Mucosa of stomach (tissue), 1 donor: Measurements from ENCODE around the gene DMWD.

Source experiments
- H3K27me3 ChIP-seq: one replicate; pipeline ENCODE4 v1.7.0; 2013; ENCODE audit warnings: mild to moderate bottlenecking, low read length; ENCODE audit not compliant: control insufficient read depth, insufficient read depth
- H3K36me3 ChIP-seq: one replicate; pipeline ENCODE4 v1.7.0; 2013; ENCODE audit warnings: low read length; ENCODE audit not compliant: control insufficient read depth, insufficient read depth
- H3K4me1 ChIP-seq: one replicate; pipeline ENCODE4 v1.7.0; 2013; ENCODE audit warnings: mild to moderate bottlenecking, low read length; ENCODE audit not compliant: control insufficient read depth, insufficient read depth
- H3K4me3 ChIP-seq: one replicate; pipeline ENCODE4 v1.7.0; 2013; ENCODE audit warnings: low read length
- H3K9ac ChIP-seq: one replicate; pipeline ENCODE4 v1.7.0; 2013; ENCODE audit warnings: mild to moderate bottlenecking, low read length, moderate library complexity
- H3K9me3 ChIP-seq: one replicate; pipeline ENCODE4 v1.7.0; 2013; ENCODE audit warnings: mild to moderate bottlenecking, low read length, moderate library complexity; ENCODE audit not compliant: control insufficient read depth
- donor health status: Pancreatic carcinoma.

Gene DMWD

DNA sequence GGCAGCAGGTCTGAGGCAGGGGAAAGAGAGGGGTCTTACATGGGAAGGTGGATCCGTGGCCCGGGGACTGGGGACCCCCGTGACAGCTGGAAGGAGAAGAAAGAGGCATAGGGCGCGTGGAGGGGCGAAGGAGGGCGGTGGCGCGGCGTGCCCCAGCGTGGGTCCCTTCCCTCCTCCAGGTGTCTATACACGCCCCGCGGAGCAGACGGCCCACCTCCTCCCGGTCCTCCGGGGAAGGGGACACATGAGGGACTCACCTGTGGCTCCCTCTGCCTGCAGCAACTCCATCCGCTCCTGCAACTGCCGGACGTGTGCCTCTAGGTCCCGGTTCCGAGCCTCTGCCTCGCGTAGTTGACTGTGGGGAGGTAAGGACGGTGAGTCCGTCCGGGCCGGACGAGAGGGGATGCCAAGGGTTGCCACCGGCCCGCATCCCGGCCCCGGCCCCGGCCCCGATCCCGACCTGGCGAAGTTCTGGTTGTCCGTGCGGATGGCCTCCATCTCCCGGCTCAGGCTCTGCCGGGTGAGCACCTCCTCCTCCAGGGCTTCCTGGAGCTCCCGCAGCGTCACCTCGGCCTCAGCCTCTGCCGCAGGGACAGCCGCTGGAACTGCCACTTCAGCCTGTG lies 21.2 kb downstream of the DMWD start:
- H3K4me1 ChIP-seq: peaks cover 47% of the 10 kb centered on the region
- peaks cover 5% of the 10 kb centered on the region for H3K36me3 ChIP-seq
- H3K4me3 ChIP-seq: peak overlapping the region; percentile 63
- no peaks in the 10 kb centered on the region for H3K9me3 ChIP-seq
- H3K9ac ChIP-seq: peak overlapping the region; percentile 72
- H3K27me3 ChIP-seq: peaks cover 8% of the 10 kb centered on the region

DNA sequence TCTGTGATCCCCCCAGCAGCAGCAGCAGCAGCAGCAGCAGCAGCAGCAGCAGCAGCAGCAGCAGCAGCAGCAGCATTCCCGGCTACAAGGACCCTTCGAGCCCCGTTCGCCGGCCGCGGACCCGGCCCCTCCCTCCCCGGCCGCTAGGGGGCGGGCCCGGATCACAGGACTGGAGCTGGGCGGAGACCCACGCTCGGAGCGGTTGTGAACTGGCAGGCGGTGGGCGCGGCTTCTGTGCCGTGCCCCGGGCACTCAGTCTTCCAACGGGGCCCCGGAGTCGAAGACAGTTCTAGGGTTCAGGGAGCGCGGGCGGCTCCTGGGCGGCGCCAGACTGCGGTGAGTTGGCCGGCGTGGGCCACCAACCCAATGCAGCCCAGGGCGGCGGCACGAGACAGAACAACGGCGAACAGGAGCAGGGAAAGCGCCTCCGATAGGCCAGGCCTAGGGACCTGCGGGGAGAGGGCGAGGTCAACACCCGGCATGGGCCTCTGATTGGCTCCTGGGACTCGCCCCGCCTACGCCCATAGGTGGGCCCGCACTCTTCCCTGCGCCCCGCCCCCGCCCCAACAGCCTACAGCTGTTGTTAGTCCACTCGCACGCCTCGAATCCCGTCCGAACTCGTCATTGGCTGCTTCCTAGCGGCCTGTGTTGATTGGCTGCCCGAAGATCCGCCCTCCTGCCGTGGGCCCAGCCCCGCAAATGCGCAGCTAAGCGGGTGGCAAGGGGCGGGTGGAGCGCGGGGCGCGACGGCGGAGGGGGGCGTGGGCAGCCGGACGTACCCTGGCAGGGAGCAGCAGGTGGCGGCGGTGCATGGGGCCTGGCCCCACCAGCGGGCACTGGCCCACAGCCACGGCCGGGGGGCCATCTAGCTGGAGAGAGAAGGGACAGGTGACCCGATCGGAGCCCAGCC lies 22.2 kb downstream of the DMWD start:
- Histone ChIP-seq H3K9me3 (no peaks in the 10 kb centered on the region), H3K9ac (peak overlapping the region; percentile 72), H3K36me3 (peaks cover 5% of the 10 kb centered on the region), H3K27me3 (peaks cover 8% of the 10 kb centered on the region), H3K4me3 (peak overlapping the region; percentile 63), H3K4me1 (peaks cover 52% of the 10 kb centered on the region)

DNA sequence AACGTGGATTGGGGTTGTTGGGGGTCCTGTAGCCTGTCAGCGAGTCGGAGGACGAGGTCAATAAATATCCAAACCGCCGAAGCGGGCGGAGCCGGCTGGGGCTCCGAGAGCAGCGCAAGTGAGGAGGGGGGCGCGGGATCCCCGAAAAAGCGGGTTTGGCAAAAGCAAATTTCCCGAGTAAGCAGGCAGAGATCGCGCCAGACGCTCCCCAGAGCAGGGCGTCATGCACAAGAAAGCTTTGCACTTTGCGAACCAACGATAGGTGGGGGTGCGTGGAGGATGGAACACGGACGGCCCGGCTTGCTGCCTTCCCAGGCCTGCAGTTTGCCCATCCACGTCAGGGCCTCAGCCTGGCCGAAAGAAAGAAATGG lies 22.8 kb downstream of the DMWD start:
- Histone ChIP-seq H3K9ac (peak overlapping the region; percentile 67), H3K4me3 (peak overlapping the region; percentile 38)

DNA sequence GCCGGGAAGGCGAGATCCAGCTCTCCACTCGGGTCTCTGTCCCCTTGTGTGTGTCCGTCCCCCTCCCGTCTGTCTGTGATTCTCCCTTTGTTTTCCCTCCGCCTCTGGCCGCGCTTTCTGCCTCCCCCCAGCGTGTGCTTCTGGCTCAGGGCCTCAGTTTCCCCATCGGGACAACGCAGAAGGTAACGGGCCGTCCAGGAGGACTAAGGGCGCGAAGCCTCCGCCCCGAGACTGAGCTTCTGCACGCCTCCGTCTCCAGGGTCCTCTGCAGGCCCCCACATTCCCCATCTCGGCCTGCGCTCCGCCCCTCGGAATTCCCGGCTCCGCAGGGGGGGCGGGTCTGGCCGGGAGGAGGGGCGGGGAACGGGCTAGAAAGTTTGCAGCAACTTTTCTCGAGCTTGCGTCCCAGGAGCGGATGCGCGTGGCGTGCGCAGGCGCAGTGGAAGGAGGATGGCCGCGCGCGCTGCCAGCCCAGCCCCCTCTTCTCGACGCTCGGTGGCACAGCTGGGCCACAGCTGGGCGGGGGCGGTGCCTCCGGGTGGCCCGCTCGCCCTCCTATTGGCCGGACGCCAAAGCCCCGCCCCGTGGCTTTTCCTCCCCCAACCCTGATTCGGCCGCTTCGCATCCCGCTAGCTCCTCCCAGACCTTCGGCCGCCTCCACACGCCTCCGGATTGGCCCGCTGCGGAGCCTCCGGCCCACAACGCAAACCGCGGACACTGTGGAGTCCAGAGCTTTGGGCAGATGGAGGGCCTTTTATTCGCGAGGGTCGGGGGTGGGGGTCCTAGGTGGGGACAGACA lies 23.5 kb downstream of the DMWD start, which contains the start of gene SIX5:
Gene SIX5 (minus strand): TSS at position 269 of the 799 bp plus-strand sequence. CDS start 408 bp downstream, outside the sequence.
- Histone ChIP-seq H3K36me3 (peaks cover 5% of the 10 kb centered on the region), H3K27me3 (peaks cover 13% of the 10 kb centered on the region), H3K9me3 (no peaks in the 10 kb centered on the region), H3K9ac (peak within 1 kb of the TSS; percentile 80), H3K4me1 (peaks cover 52% of the 10 kb centered on the region), H3K4me3 (peak within 1 kb of the TSS; percentile 56)

More for the DNA sequence above, 22.8 kb downstream of the DMWD start:
- no peaks in the 10 kb centered on the region for H3K9me3 ChIP-seq
- peaks cover 52% of the 10 kb centered on the region for H3K4me1 ChIP-seq
- H3K36me3 ChIP-seq: peaks cover 5% of the 10 kb centered on the region
- H3K27me3 ChIP-seq: peaks cover 12% of the 10 kb centered on the region

DNA sequence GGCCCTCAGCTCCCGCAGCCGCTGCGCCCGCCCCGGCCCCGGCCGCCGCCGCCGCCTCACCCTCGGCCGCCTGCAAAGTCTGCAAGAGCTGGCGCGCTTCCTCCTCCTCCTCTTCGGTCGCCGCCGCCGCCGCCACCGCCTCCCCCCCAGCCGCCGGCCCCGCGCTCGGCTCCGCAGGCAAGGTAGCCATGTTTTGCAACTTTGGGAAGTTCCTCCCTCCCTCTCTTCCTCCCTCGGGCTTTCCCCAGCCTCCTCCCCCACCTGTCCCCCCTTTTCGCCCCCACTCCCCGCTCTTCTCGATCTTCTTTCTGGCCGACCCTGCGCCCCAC lies 24.0 kb downstream of the DMWD start:
- H3K36me3 ChIP-seq: peaks cover 5% of the 10 kb centered on the region
- H3K27me3 ChIP-seq: peaks cover 18% of the 10 kb centered on the region
- peaks cover 49% of the 10 kb centered on the region for H3K4me1 ChIP-seq
- peak overlapping the region; percentile 80 for H3K9ac ChIP-seq
- H3K9me3 ChIP-seq: no peaks in the 10 kb centered on the region
- peak overlapping the region; percentile 36 for H3K4me3 ChIP-seq

DNA sequence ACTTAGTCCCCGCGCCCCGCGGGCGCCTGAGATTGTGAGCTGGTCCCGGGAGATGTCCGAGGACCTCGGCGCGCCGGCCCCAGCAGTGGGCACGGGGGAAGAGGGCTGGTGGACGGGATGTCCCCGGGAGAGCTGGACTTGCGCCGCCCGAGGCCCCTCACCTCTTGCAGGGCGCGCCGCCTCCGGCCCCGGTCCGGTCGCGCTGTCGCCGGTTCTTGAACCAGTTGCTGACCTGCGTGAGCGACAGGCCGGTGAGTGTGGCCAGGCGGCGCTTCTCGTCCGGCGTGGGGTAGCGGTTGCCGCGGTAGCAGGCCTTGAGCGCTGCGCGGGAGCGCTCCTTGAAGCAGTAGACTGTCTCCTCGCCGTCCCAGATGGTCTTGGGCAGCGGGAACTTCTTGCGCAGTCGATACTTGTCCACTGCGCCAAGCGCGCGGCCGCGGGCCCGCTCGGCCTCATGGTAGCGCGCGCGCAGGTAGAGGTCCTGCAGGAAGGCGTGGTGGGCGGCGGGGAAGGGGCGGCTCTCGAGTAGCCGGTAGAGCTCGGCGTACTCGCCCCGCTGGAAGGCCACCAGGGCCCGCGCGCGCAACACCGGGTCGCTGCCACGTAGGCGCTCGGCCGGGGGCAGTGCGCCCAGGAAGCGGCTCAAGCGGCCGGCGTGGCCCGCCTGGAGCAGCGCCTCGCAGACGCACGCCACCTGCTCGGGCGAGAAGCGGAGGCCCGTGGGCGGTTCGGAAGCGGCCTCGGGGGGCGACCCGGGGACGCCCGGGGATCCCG lies 24.6 kb downstream of the DMWD start:
- Histone ChIP-seq H3K4me3 (peak overlapping the region; percentile 56), H3K27me3 (peaks cover 23% of the 10 kb centered on the region), H3K9ac (peak overlapping the region; percentile 68), H3K9me3 (no peaks in the 10 kb centered on the region), H3K36me3 (peaks cover 5% of the 10 kb centered on the region), H3K4me1 (peaks cover 44% of the 10 kb centered on the region)

DNA sequence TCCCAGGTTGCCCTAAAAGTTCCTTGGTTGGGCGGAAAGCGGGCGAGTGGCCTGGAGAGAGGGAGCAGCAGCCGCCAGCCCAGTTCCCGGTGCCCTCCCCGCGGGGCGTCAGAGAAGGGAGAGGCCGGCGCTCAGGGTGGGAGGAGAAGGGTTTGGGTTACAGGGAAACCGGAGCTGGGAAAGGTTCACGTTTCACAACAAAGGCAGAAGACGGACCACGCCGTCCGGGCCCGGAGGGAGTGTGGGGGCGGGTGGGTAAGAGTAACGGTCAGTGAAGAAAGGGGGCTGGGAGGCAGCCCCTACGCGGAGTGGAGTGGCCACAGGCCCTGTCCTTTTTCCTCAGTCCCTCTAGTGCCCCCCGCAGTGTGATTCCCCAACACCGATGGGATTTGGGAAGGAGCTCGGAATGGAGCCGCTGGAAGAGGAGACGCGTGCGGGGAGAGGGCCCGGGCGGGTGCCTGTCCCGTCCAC lies 25.2 kb downstream of the DMWD start:
- H3K4me3 ChIP-seq: peak overlapping the region; percentile 56
- H3K36me3 ChIP-seq: no peaks in the 10 kb centered on the region
- H3K27me3 ChIP-seq: peaks cover 23% of the 10 kb centered on the region
- H3K9me3 ChIP-seq: no peaks in the 10 kb centered on the region
- peak overlapping the region; percentile 68 for H3K9ac ChIP-seq
- peaks cover 37% of the 10 kb centered on the region for H3K4me1 ChIP-seq

DNA sequence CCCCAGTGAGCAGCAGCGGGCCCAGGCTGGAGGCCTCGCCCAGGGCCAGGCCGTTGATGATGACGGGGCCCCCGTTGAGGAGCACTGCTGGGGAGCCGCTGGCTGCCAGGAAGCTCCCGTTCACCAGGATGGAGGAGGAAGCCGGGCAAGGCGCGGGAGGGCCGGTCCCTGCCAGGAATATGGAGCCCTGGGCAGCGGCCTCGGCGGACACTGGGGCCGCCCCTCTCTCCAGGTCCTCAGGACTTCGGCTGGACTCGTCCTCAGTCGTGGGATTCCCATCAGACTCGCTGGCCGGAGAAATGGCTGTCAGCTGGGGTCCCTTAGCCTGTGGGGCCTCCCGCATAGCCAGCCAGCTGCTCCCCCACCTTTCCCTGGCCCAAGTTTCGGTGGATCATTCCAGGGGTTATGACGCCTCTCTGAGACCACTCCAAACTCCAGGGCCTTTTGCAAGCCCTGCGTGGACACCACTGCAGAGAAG lies 25.7 kb downstream of the DMWD start:
- peaks cover 23% of the 10 kb centered on the region for H3K27me3 ChIP-seq
- H3K4me1 ChIP-seq: peaks cover 32% of the 10 kb centered on the region
- peak overlapping the region; percentile 68 for H3K9ac ChIP-seq
- H3K9me3 ChIP-seq: no peaks in the 10 kb centered on the region
- H3K36me3 ChIP-seq: no peaks in the 10 kb centered on the region
- no peak overlapping the region for H3K4me3 ChIP-seq

DNA sequence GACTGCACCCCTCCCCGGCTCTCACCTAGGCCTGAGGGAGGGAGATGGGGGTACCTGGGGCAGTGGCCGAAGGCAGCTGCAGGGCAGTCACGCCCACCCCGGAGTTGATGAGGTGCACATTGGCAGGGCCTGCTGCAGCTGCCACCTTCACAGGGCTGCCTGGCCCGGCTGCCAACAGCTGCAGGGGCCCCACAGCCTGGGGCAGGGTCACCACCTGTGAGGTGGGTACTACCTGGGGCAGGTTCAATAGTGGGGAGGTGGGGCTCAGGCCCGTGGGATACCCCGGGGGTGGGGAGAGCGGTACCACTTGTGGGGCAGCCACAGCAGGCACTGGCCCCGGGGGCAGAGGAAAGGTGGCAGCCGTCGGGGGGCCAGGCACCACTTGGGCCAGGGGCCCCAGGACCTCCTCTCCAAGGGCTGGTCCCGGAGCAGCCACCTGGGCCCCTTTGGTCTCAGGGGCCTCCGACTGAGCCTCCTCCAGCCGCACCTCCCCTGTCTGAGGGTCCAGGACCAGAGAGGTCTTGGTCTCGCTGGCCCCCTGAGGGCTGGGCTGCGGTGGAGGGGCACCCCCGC lies 26.3 kb downstream of the DMWD start:
- H3K4me1 ChIP-seq: peaks cover 27% of the 10 kb centered on the region
- peak overlapping the region; percentile 68 for H3K9ac ChIP-seq
- H3K9me3 ChIP-seq: no peaks in the 10 kb centered on the region
- H3K4me3 ChIP-seq: no peak overlapping the region
- peaks cover 23% of the 10 kb centered on the region for H3K27me3 ChIP-seq
- no peaks in the 10 kb centered on the region for H3K36me3 ChIP-seq

DNA sequence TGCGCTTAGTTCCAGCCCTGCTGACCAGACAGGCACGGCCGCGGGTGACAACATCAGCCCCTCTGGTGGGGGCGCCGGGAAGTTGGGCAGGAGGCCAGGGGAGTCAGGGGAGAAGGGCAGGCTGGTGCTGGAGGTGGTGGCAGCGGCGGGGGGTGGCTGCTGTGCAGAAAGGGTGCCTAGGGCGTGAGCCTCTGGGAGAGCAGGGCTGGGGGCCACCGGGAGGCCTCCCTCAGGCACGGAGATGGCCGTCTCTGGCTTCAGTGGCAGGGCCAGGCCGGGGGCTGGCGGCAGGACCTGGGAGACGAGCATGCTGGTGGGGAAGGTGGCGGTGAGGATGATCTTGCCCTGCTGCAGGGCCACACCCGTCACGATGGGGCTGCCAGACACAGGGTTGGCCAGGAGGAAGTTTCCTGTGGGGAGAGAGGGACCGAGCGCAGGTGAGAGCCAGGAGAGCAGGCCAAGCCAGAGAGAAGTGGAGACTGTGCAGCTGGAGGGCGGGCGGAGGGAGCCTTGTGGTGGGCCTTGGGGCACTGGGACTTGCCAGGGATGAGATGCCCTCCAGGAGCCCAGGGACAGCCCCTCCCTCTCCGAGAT lies 26.8 kb downstream of the DMWD start:
- no peaks in the 10 kb centered on the region for H3K9me3 ChIP-seq
- peaks cover 18% of the 10 kb centered on the region for H3K27me3 ChIP-seq
- no peak overlapping the region for H3K9ac ChIP-seq
- no peak overlapping the region for H3K4me3 ChIP-seq
- H3K36me3 ChIP-seq: no peaks in the 10 kb centered on the region
- peaks cover 21% of the 10 kb centered on the region for H3K4me1 ChIP-seq
